HG03565 (cell line): ENCODE measurements around the gene TECTA.
"Not testable (repeated sequence)": the region's sequence is repeated elsewhere in the genome, so short reads cannot be mapped to it uniquely, and the experiment has no call there.

Source experiments
- ATAC-seq: cut with Tn5 transposase; IDR thresholded peaks from one replicate; pipeline ENCODE4 v1.9.1; 2021; ENCODE audit warnings: mild to moderate bottlenecking, moderate library complexity; ENCODE audit not compliant: unreplicated experiment

The TECTA gene

GRCh38 chr11:121091492-121092152 is 9.4 kb upstream of the TECTA start:
- no peak for ATAC-seq

- no peak for ATAC-seq
Observed at GRCh38 chr11:121095561-121095960, 5.5 kb upstream of the TECTA start.

GRCh38 chr11:121099364-121099763 is 1.7 kb upstream of the TECTA start:
- ATAC-seq = no peak

GRCh38 chr11:121099885-121100284 is 1.2 kb upstream of the TECTA start:
- ATAC-seq = no peak

- no peak for ATAC-seq
Observed at GRCh38 chr11:121104312-121104762, 3.3 kb downstream of the TECTA start.

GRCh38 chr11:121105063-121105480 is 4.0 kb downstream of the TECTA start:
- no peak for ATAC-seq

- ATAC-seq = no peak
Observed at GRCh38 chr11:121105481-121106195, 4.6 kb downstream of the TECTA start.

- ATAC-seq = no peak
Observed at GRCh38 chr11:121106812-121107211, 5.8 kb downstream of the TECTA start.

- no peak for ATAC-seq
Observed at GRCh38 chr11:121108413-121108812, 7.4 kb downstream of the TECTA start.

GRCh38 chr11:121109471-121109870 is 8.4 kb downstream of the TECTA start:
- no peak for ATAC-seq

GRCh38 chr11:121109916-121110586 is 9.0 kb downstream of the TECTA start:
- no peak for ATAC-seq

GRCh38 chr11:121110871-121111724 is 10.1 kb downstream of the TECTA start:
- ATAC-seq = no peak

GRCh38 chr11:121112498-121113455 is 11.7 kb downstream of the TECTA start:
- ATAC-seq = no peak

GRCh38 chr11:121113611-121114010 is 12.6 kb downstream of the TECTA start:
- ATAC-seq = no peak

GRCh38 chr11:121115024-121115423 is 14.0 kb downstream of the TECTA start:
- not testable (repeated sequence) for ATAC-seq

- ATAC-seq = no peak
Observed at GRCh38 chr11:121117788-121118187, 16.7 kb downstream of the TECTA start.

GRCh38 chr11:121119440-121119839 is 18.4 kb downstream of the TECTA start:
- no peak for ATAC-seq

GRCh38 chr11:121122328-121122727 is 21.3 kb downstream of the TECTA start:
- no peak for ATAC-seq

- ATAC-seq = no peak
Observed at GRCh38 chr11:121123496-121124069, 22.5 kb downstream of the TECTA start.
